H1 (cell line): ENCODE measurements around the gene MCM3AP. TPM values are rescaled to one million over a fixed set of nuclear protein-coding genes. Genes with fewer than 3 reads are reported as not detected.

Experiments used
- BACH1 ChIP-seq: IDR thresholded peaks from 2 replicates; pipeline ENCODE4 v1.6.1; 2012; ENCODE audit warnings: low read length, improper control_type of control experiment
- BCL11A ChIP-seq, 2 experiments: IDR thresholded peaks; one replicate each; pipeline ENCODE4 v1.6.1; 2011; ENCODE audit warnings: low read depth in 2 of 2, low read length in 2 of 2, mild to moderate bottlenecking in 2 of 2
- CHD1 ChIP-seq: IDR thresholded peaks from 2 replicates; pipeline ENCODE4 v1.6.1; 2012; ENCODE audit warnings: low read depth, low read length, improper control_type of control experiment
- CREB1 ChIP-seq: IDR thresholded peaks from 2 replicates; pipeline ENCODE4 v1.6.1; 2012; ENCODE audit warnings: inconsistent platforms
- POLR2AphosphoS5 ChIP-seq: IDR thresholded peaks from 2 replicates; pipeline ENCODE4 v1.6.1; 2011; ENCODE audit warnings: low read depth, low read length
- RBBP5 ChIP-seq: IDR thresholded peaks from 2 replicates; pipeline ENCODE4 v1.7.1; 2012; ENCODE audit warnings: low read depth, mild to moderate bottlenecking, inconsistent platforms, low read length, moderate library complexity, borderline replicate concordance
- SIN3A ChIP-seq, 2 experiments: IDR thresholded peaks in 1 of 2; conservative IDR thresholded peaks in 1 of 2; 2 replicates each; pipeline ENCODE4 v1.6.1; 2011 to 2012; ENCODE audit warnings: low read length in 2 of 2, improper control_type of control experiment in 1 of 2, low read depth in 1 of 2, mild to moderate bottlenecking in 1 of 2
- SP2 ChIP-seq: IDR thresholded peaks from 2 replicates; pipeline ENCODE4 v1.6.1; 2012; ENCODE audit warnings: mild to moderate bottlenecking, low read length, inconsistent platforms
- SP4 ChIP-seq: IDR thresholded peaks from 2 replicates; pipeline ENCODE4 v1.6.1; 2012; ENCODE audit warnings: low read length, inconsistent platforms
- TAF1 ChIP-seq: IDR thresholded peaks from 2 replicates; pipeline ENCODE4 v1.6.1; 2011; ENCODE audit warnings: mild to moderate bottlenecking, low read depth, low read length
- TBP ChIP-seq: IDR thresholded peaks from 2 replicates; pipeline ENCODE4 v1.6.1; 2011; ENCODE audit warnings: low read depth, low read length, improper control_type of control experiment
- polyA plus RNA-seq, 7 experiments: library from polyadenylated mRNA; depleted of rRNA in 3 of 7; stranded (reverse) in 5 of 7; unstranded in 2 of 7; fragments of >200 nt in 5 of 7; fragments of 200-250 nt in 2 of 7; gene quantifications; 1 replicate in 5 of 7; 2 replicates in 1 of 7; 4 replicates in 1 of 7; pipeline versions ENCODE4 v1.2.1 to v1.2.3, GENCODE V29; 2011 to 2013; ENCODE audit warnings: missing spikeins in 2 of 7, mixed read lengths in 2 of 7
- total RNA-seq: library from RNA; stranded (reverse); fragmentation: NEBNext Ultra II Directional; extraction: Animal tissue kit (Norgen Biotek cat#: 25700); gene quantifications from 2 replicates; pipeline ENCODE4 v1.2.1, GENCODE V29; 2021
- TF ChIP-seq, protein P1 (sequence below): IDR thresholded peaks from 2 replicates; pipeline ENCODE4 v1.6.1; 2012; ENCODE audit warnings: low read length, inconsistent platforms
- TF ChIP-seq, protein P2 (sequence below): IDR thresholded peaks from 2 replicates; pipeline ENCODE4 v1.6.1; 2011; ENCODE audit warnings: low read length, improper control_type of control experiment

Gene MCM3AP
- total and polyA plus RNA-seq, 2 of the 8 experiments (the other 6 are each of a cell fraction or from before 2014, with no cell fraction given) = 37.2 to 119 TPM

DNA sequence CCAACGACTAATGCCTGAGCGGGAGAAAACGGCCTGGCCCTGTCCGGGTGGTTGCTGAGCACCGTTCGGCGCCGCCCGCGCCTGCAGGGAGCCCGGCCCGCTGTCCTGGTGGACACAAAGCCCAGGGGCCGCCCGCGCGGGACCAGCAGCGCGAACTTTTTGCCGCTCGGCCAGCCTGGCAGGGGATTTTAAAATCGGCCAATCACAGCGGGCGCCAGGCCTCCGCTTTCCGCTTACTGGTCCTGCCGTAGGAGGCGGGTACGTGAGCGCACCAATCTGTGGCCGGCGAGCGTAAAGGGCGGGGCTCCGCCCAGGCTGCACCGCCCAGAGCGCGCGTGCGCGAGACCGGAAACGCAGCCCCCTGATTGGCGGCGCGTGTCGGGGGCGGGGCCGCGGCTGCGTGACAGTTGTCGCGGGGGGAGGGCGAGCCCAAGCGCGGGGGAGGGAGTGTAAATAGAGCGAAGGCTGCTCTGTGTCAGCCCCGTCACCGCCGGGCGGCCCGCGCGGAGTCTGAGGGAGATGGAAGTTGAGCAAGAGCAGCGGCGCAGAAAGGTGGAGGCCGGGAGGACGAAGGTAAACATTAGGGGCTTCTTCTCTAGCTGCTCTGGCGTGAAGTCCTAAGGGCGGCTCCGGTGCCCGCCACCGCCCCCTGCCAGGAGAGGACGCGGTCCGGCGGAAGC lies 38.4 kb upstream of the MCM3AP start, which contains the start of the genes C21orf58 and PCNT (continued):
- TF ChIP-seq TBP (peak; percentile 91), SIN3A (conservative IDR thresholded peaks at IDR 0.05 in 1 of 2, IDR thresholded peaks at IDR 0.05 in 1 of 2; ENCODE audit: low read depth in 1 of 2, low read length in 2 of 2) (peak in 1 of 2 experiments; percentile 74; a peak in 2 of 4 replicates), BACH1 (peak; percentile 37; the same call in 1 of the 2 replicates), POLR2AphosphoS5 (peak; percentile 68; the same call in 1 of the 2 replicates), BCL11A (IDR thresholded peaks at IDR 0.05; ENCODE audit: low read depth in 2 of 2, low read length in 2 of 2) (no peak), SP2 (peak; percentile 59), SP4 (0 out of 2 replicates have a peak, but pooled peaks have one; percentile 28), TAF1 (peak; percentile 94), CREB1 (peak; percentile 2; the same call in 1 of the 2 replicates), CHD1 (no peak), RBBP5 (peak; percentile 96)
- TF ChIP-seq, protein P1, sequence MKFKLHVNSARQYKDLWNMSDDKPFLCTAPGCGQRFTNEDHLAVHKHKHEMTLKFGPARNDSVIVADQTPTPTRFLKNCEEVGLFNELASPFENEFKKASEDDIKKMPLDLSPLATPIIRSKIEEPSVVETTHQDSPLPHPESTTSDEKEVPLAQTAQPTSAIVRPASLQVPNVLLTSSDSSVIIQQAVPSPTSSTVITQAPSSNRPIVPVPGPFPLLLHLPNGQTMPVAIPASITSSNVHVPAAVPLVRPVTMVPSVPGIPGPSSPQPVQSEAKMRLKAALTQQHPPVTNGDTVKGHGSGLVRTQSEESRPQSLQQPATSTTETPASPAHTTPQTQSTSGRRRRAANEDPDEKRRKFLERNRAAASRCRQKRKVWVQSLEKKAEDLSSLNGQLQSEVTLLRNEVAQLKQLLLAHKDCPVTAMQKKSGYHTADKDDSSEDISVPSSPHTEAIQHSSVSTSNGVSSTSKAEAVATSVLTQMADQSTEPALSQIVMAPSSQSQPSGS = no peak
- TF ChIP-seq, protein P2, sequence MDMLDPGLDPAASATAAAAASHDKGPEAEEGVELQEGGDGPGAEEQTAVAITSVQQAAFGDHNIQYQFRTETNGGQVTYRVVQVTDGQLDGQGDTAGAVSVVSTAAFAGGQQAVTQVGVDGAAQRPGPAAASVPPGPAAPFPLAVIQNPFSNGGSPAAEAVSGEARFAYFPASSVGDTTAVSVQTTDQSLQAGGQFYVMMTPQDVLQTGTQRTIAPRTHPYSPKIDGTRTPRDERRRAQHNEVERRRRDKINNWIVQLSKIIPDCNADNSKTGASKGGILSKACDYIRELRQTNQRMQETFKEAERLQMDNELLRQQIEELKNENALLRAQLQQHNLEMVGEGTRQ = no peak
- TF ChIP-seq, all 59 proteins: peak for 20
